Measurements from ENCODE around the gene VASN. TPM values are rescaled to one million over a fixed set of nuclear protein-coding genes. Genes with fewer than 3 reads are reported as not detected.

Gene VASN
- total RNA-seq, 1 donor from 2014 or later: 0.11 TPM

DNA sequence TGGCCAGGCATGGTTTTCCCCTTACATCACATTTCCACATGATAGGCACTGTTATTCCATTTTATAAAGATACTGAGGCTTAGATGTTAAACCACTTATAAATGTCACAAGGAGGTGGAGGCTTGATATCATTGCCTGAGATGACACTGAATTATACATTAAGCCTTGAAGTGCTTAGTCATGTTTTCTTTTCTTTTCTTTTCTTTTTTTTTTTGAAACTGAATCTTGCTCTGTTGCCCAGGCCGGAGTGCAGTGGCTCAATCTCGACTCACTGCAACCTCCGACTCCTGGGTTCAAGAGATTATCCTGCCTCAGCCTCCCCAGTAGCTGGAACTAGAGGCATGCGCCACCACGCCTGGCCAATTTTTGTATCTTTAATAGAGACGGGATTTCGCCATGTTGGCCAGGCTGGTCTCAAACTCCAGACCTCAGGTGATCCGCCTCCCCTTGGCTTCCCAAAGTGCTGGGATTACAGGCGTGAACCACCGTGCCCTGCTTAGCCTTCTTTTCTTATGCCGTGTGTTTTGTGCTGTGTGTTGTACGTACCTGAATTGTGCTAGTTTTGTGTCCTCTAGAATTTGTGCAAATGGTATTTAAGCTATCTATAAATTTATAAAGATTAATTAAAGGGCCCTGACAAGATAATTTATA is 55.2 kb downstream of the VASN start:
- peaks cover 35% of the 10 kb centered on the region for H3K36me3 Mint-ChIP-seq (ENCODE audit: low read depth)
- peak overlapping the region; percentile 97 for H3K4me3 Mint-ChIP-seq
- H3K27me3 Mint-ChIP-seq: no peaks in the 10 kb centered on the region
- H3K27ac Mint-ChIP-seq: peak overlapping the region; percentile 100
- H3K9me3 Mint-ChIP-seq: no peaks in the 10 kb centered on the region
- DNase-seq (no peak), ATAC-seq (ENCODE audit: low read depth) (no peak)
- intact Hi-C loops (cut with micrococcal nuclease): no loop called here
- ChIA-PET POLR2A (interaction anchor here (1.0 kb wide), 1 partner anchor 27 kb away, joined by 3 read pairs; no protein-coding TSS in a partner anchor), CTCF (interaction anchor here (0.6 kb wide), 1 partner anchor 10 kb away, joined by 3 read pairs; the partner anchor contains the start of gene CORO7)
- peaks cover 33% of the 10 kb centered on the region for H3K4me1 Mint-ChIP-seq
- TF ChIP-seq, protein P1, sequence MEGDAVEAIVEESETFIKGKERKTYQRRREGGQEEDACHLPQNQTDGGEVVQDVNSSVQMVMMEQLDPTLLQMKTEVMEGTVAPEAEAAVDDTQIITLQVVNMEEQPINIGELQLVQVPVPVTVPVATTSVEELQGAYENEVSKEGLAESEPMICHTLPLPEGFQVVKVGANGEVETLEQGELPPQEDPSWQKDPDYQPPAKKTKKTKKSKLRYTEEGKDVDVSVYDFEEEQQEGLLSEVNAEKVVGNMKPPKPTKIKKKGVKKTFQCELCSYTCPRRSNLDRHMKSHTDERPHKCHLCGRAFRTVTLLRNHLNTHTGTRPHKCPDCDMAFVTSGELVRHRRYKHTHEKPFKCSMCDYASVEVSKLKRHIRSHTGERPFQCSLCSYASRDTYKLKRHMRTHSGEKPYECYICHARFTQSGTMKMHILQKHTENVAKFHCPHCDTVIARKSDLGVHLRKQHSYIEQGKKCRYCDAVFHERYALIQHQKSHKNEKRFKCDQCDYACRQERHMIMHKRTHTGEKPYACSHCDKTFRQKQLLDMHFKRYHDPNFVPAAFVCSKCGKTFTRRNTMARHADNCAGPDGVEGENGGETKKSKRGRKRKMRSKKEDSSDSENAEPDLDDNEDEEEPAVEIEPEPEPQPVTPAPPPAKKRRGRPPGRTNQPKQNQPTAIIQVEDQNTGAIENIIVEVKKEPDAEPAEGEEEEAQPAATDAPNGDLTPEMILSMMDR (IDR thresholded peaks at IDR 0.05): no peak

GRCh38 chr16:4428500-4428899 is 56.9 kb downstream of the VASN start:
- ChIA-PET CTCF (interaction anchor here (0.8 kb wide), 1 partner anchor 100 kb away, joined by 3 read pairs; no protein-coding TSS in a partner anchor), POLR2A (interaction anchor here (0.6 kb wide), 1 partner anchor 188 kb away, joined by 5 read pairs; no protein-coding TSS in a partner anchor)
- Mint-ChIP-seq H3K27ac (no peak overlapping the region), H3K27me3 (no peaks in the 10 kb centered on the region), H3K9me3 (no peaks in the 10 kb centered on the region), H3K4me3 (no peak overlapping the region), H3K4me1 (peaks cover 34% of the 10 kb centered on the region), H3K36me3 (ENCODE audit: low read depth) (peaks cover 42% of the 10 kb centered on the region)
- TF ChIP-seq, protein P1 (IDR thresholded peaks at IDR 0.05): no peak
- ATAC-seq (ENCODE audit: low read depth) (no peak), DNase-seq (no peak)
- intact Hi-C loops (cut with micrococcal nuclease): no loop called here

DNA sequence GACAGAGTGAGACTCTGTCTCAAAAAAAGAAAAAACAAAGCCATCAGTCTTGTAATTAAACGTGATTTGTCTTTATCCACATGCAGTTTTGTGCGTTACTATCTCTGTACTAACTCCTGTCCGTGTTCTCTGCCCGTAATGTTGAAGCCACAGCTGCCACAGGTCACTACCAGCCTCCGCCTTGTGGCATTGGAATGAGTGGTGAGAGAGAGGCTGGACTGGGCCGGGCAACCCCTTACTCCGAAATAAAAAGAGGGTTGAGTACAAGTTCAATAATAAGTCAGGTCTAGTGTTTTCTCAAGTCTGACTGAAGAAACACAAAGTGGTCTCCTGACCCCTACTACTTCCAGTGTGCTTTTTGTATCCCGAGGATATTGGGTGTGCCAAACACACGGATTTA is 59.4 kb downstream of the VASN start:
- Mint-ChIP-seq H3K4me1 (peaks cover 24% of the 10 kb centered on the region), H3K9me3 (no peaks in the 10 kb centered on the region), H3K27ac (no peak overlapping the region), H3K4me3 (no peak overlapping the region), H3K36me3 (ENCODE audit: low read depth) (peaks cover 56% of the 10 kb centered on the region), H3K27me3 (no peaks in the 10 kb centered on the region)
- DNase-seq: no peak
- TF ChIP-seq, protein P1 (IDR thresholded peaks at IDR 0.05): no peak
- CTCF ChIA-PET: no interaction called here
- no peak for ATAC-seq (ENCODE audit: low read depth)
- POLR2A ChIA-PET: no interaction called here
- intact Hi-C loops (cut with micrococcal nuclease): no loop called here

Other genes with a start within 250 kb of the VASN start
- not detected in 2 replicates for gene SRL, start 129.8 kb upstream of the VASN start, total RNA-seq
- gene TFAP4, start 98.8 kb upstream of the VASN start, total RNA-seq: 16.7 and 18.1 TPM in 2 replicates
- not detected in 2 replicates for gene GLIS2, start 55.8 kb upstream of the VASN start, total RNA-seq
- 42.4 and 58.1 TPM in 2 replicates for gene PAM16, start 20.5 kb upstream of the VASN start, total RNA-seq
- 74.6 and 86.6 TPM in 2 replicates for gene CORO7, start 44.7 kb downstream of the VASN start, total RNA-seq
- gene DNAJA3, start 54.0 kb downstream of the VASN start, total RNA-seq: 55.3 and 62.6 TPM in 2 replicates
- 30.0 and 42.4 TPM in 2 replicates for gene NMRAL1, start 102.8 kb downstream of the VASN start, total RNA-seq
- 30.8 and 32.1 TPM in 2 replicates for gene HMOX2, start 104.5 kb downstream of the VASN start, total RNA-seq
- gene CDIP1, start 166.9 kb downstream of the VASN start, total RNA-seq: 12.5 and 12.9 TPM in 2 replicates
- gene C16orf96, start 184.5 kb downstream of the VASN start, total RNA-seq: 0.13 and 0.15 TPM in 2 replicates
- gene UBALD1, start 243.0 kb downstream of the VASN start, total RNA-seq: 17.2 and 23.4 TPM in 2 replicates